DMS153 treated with DMSO at 0.1 percent for 48 hours (cell line): ENCODE data around the gene NBEAL2.

ENCODE experiments used
- DNase-seq: peaks from one replicate; lab custom pipeline; 2025; ENCODE audit not compliant: unreplicated experiment; lab: John Stamatoyannopoulos, UW

Gene NBEAL2

GRCh38 chr3:46944191-46944590 is 35.3 kb upstream of the NBEAL2 start:
- DNase-seq = no peak

DNA sequence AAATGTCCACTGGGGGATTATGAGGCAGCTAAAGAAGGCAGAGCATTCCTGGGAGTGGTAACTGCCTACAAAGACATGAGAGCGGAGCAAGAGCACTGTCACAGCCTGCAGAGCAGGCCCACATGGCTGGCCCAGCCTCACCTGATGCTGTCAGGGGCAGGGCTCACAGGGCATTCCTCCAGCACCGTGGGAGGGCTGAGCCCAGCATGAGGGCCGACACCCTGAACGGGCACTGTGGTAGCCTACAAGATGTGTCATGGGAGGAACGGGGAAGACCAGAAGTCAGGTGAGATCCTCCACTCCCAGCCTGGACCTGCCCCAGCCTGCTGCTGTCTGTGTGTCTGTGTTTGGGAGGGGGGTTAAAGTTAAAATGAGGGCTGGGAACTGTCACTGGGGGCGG is 33.0 kb upstream of the NBEAL2 start:
- no peak for DNase-seq

- no peak for DNase-seq
These were observed 32.5 kb upstream of the NBEAL2 start for GRCh38 chr3:46946856-46947545.

DNA sequence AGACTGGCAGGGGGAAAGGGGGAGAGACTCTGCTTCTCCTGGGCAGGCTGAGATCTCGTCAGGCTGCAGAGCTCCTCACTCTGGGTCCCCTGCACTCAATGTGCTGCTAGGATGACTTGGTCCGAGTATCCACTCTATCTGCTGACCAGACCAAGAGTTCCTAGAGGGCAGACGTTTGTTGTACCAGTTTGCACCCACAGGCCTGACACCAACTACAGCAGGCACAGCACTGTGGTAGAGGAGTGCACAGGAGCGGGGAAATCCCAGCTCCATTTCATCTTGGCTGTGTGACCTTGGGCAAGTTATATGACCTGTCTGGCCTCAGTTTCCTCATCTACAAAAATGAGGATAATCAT is 31.9 kb upstream of the NBEAL2 start:
- no peak for DNase-seq

DNA sequence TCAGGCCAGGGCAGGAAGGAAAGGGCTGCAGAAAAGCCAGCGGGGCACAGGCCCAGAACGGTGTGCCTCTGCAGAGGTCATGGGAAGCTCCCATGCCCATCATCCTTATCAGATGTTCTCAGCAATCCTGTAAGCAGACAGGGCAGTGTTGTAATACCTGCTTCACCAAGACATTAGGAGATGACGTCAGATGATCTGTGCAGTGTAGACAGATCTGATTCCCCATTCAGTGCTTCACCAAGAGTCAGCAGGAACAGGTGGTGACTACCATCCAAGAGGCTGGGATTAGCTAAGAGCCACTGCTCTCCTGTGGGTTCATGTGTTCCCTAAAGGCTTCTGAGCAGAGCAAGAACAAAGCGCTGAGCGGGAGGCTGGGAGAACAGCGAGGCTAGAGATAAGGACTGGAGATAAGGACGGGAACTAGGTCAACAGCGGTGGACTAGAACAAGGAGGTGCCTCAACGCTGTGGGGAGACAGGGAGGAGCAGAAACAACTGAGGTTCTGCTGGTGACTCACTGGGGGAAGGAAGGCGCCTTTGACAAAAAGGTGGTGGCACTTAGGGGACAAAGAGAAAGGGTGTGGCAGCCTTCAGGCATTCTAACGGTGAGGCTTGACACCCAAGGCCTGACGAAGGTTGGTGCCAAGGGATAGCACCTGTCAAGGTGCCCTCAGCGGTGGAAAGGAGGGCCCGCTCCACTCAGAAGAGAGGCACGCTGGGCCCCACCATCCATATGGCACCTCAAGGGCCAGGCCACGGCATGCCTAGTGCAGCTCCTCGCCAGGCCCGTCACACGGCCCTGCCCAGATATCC is 31.3 kb upstream of the NBEAL2 start:
- peak; percentile 3 for DNase-seq

DNA sequence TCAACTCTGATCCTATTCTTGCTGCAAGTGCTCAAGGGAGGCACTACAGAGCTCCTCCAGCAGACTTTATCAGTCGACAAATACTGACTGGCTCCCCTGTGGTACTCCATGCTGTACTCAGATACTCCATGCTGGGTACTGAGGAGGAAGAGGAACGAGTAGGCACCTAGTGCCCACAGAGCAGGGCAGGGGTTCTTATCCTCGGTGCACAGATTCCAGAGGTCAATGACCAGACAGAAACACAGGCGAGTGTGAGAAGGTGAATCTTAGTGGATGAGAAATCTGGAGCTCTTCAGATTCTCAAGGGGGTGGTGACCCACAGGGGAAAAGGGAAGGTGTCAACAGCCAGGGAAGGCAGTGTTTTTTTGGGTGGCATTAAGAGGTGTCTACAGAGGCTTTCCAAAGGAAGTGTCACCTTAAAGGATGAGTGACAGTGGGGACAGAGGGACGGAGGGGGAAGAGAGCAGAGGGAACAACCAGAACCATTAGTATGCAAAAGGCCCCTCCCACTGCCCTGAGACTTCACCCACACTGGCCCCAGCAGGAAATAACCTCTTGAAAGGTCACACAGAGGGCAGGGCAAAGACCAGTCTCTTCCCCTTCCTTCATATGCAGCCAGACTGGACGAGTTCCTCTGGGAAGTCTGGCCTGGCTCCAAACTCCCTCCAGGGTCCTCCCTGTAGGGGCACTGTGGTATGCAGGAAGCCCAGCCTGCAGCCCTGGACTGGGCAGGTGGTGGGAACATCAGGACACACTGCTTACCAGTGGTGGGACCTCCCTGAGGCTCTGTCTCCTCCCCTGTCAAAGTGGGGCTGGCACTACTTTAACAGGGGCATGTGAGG is 30.4 kb upstream of the NBEAL2 start:
- no peak for DNase-seq

GRCh38 chr3:46950177-46950576 is 29.3 kb upstream of the NBEAL2 start:
- no peak for DNase-seq

- no peak for DNase-seq
These were observed 28.7 kb upstream of the NBEAL2 start for GRCh38 chr3:46950650-46951241.

DNA sequence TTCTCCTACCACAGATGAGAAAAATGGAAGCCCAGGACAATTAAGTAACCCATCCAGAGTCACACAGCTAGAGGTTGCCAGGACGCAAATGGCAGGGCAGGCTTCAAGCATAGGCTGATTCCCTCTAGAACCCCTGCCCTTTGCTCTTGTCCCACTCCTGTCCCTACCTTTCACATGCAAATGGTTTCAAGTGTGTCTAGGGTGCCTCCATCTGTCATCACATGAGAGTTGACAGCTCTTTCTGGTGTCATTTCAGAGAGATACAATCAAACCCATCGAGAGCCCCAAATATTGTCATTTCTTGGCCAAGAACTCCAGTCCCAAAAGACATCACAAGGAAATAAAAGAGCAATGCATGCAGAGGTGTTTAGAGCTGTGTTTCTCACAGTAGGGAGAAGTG is 26.7 kb upstream of the NBEAL2 start:
- DNase-seq = no peak

DNA sequence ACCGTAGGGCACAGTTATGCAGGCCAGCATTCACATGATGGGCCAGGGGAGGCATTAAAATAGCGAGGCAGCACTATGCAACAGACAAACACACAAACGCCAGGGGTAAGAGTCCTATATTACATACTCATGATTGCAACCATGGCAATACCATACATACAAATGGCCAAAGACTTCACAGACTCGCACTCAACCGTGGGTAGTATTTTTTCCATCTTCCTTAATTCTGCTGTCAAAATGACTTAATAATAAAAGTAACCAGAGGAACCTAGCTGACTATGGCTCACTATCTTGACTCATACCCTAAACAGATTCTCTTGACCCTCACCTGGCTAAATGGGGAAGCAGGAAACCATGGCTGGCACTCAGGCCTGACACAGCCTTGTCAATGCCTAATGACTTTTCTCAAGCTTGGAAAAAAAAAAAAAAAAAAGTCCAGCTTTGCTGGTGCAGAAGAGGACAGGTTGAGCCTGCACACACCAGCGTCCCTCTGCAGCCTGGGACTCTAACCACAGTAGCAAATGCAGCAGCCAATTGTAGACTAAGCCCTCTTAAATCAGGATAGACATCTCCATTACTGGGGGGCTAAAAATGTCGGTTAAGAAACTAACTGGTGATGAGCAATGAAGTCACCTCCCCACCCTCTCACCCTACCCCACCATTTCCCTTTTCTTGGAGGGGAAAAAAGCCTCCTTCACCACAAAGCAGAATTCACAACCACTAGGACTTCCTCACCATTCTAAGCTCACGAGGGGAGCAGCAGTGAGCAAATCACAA is 26.0 kb upstream of the NBEAL2 start:
- no peak for DNase-seq

GRCh38 chr3:46954178-46954577 is 25.3 kb upstream of the NBEAL2 start:
- no peak for DNase-seq

DNA sequence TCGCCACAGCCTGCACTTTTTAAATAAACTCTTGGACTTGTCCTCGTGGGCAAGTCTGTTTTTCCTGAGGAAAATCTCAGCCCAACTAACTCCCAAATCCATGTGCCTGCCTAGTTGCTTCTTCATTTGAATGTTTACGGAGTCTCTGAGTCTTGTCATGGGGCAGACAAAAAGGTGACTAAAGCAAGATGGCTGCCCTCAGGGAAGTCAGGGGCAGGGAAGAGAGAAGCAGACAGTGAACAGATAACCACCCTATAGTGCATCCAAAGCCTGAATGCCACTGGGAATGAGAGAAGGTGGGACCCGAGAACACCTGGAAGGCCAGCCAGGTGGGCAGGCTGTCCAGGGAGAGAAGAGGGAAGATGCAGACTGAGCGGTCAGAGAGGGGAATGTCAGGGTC is 24.3 kb upstream of the NBEAL2 start:
- DNase-seq = no peak

DNA sequence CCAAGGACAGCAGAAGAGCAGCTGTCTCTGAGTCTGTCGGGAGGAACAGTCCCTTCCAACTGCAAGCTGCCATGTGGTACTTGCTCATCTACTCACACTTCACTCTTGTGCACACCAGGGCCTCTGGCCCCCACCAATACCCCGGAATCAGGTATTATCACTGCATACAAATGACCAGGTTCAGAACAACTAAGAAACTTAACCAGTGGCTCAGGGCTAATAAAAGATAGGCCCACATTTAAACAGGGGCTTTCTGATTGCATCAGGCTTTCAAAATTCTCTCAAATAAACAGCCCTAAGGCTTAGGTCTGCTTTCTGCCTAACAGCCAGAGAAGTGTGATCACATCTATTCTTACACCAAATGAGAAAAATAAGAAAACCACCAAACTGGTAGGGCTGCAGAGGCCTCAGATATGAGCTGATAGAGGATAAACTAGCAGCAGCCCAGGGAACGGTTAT is 23.6 kb upstream of the NBEAL2 start:
- no peak for DNase-seq

- no peak for DNase-seq
These were observed 22.2 kb upstream of the NBEAL2 start for GRCh38 chr3:46957092-46957820.

DNA sequence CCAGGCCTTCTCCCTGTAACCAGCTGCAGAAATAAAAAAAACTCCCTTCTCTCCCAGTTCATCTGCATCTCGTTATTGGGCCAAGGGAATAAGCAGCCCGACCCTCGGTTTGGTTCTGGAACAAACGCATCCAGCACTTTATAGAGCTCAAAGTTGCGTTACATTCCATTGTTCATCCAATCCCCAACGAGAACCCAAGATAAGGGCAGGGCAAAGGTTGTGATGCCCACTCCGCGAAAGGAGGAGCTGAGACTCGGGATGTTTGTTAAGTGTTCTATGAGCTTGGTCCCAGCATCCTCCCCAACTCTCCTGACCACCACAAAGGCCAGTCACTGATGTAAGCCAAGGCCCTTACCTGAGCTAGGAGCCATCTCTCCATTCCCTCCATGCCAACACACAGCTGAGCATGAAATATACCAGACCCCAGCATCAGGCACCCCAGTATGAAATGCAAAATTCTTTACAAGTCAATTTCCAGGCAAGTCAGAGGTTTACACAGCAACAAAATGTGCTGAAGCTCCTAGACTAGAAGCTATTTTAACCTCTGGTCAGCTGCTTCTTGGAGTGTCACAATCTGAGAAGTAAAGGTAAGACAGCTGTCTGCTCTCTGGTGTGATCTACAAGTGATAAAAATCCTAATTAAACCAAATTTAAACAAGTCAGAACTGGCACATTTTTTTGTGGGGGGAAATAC is 20.9 kb upstream of the NBEAL2 start:
- no peak for DNase-seq

DNA sequence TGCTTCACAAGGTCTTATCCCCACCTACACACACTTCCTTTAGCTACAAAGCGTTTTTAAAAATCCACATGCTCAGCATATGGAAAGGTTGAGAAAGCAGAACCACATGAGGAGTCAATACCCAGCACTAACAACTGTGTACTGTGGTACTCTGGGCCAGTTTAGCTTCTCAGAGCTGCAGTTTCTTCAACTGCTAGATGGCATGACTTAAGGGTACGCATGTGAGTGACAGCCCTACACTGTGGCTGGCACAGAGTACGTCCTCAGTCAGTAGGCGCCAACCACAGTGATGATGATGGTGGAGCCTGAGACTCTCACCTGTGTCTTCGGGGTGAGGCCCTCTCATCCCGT is 20.3 kb upstream of the NBEAL2 start:
- DNase-seq = no peak

GRCh38 chr3:46960081-46960701 is 19.3 kb upstream of the NBEAL2 start:
- DNase-seq = no peak

GRCh38 chr3:46960835-46961234 is 18.6 kb upstream of the NBEAL2 start:
- no peak for DNase-seq

- no peak for DNase-seq
These were observed 17.0 kb upstream of the NBEAL2 start for GRCh38 chr3:46962427-46962826.
